ENCODE measurements around the gene SAMSN1. TPM values are rescaled to one million over a fixed set of nuclear protein-coding genes. Genes with fewer than 3 reads are reported as not detected.

Gene SAMSN1
- total RNA-seq, 1 experiment from 2014 or later, result 2.8 TPM

- Histone ChIP-seq H3K9ac (ENCODE audit: extremely low read depth, insufficient read length, low read length) (no peak overlapping the region), H3K79me1 (ENCODE audit: insufficient read depth, low read depth, low read length, poor library complexity, severe bottlenecking) (no peaks in the 10 kb centered on the region), H4K5ac (ENCODE audit: insufficient read length, low read depth, low read length) (no peak overlapping the region), H2BK120ac (ENCODE audit: low read depth, low read length, poor library complexity, severe bottlenecking) (no peak overlapping the region), H3K23me2 (ENCODE audit: insufficient read length, low read depth, low read length, poor library complexity, severe bottlenecking) (no peaks in the 10 kb centered on the region), H4K8ac (replicated peaks; ENCODE audit: insufficient read length, low read depth, low read length) (no peak overlapping the region), H3K79me2 (ENCODE audit: insufficient read depth, low read length) (no peaks in the 10 kb centered on the region), H2AFZ (ENCODE audit: low read length) (no peak overlapping the region), H3K27me3 (ENCODE audit: insufficient read depth, low read length) (no peaks in the 10 kb centered on the region), H3K14ac (ENCODE audit: insufficient read depth, low read length) (no peak overlapping the region), H3K18ac (ENCODE audit: insufficient read length, low read depth, low read length) (no peak overlapping the region), H3K56ac (ENCODE audit: insufficient read length, low read depth, low read length) (no peak overlapping the region), H4K20me1 (ENCODE audit: control insufficient read depth, insufficient read depth, insufficient read length) (no peaks in the 10 kb centered on the region), H2AK5ac (ENCODE audit: insufficient read length, low read length) (no peak overlapping the region), H3K9me3 (ENCODE audit: control insufficient read depth, low read depth, low read length) (no peaks in the 10 kb centered on the region), H4K91ac (ENCODE audit: insufficient read length, low read depth, low read length) (no peak overlapping the region), H2BK20ac (ENCODE audit: low read depth, low read length, poor library complexity, severe bottlenecking) (no peak overlapping the region), H3K4me2 (ENCODE audit: insufficient read depth, insufficient read length, low read length) (no peak overlapping the region), H3T11ph (ENCODE audit: low read length) (no peak overlapping the region), H3K4me1 (ENCODE audit: insufficient read depth, low read length) (no peaks in the 10 kb centered on the region), H2BK12ac (ENCODE audit: insufficient read length, low read depth, low read length) (no peak overlapping the region), H3K23ac (ENCODE audit: insufficient read length, low read depth, low read length) (no peak overlapping the region), H2BK15ac (ENCODE audit: low read depth, low read length) (no peak overlapping the region), H3K4ac (ENCODE audit: low read depth, low read length) (no peak overlapping the region), H2BK5ac (ENCODE audit: insufficient read length, low read length) (no peak overlapping the region), H3K27ac (ENCODE audit: insufficient read length, low read depth, low read length) (no peak overlapping the region)
- Mint-ChIP-seq H3K27ac (no peak overlapping the region), H3K4me1 (no peaks in the 10 kb centered on the region), H3K4me3 (no peak overlapping the region), H3K9me3 (no peaks in the 10 kb centered on the region), H3K27me3 (ENCODE audit: low read depth) (no peaks in the 10 kb centered on the region), H3K36me3 (ENCODE audit: insufficient read depth in 1 of 3, low read depth in 3 of 3) (no peaks in the 10 kb centered on the region)
- DNase-seq, result no peak
- TF ChIP-seq CTCF (conservative IDR thresholded peaks at IDR 0.05), result no peak
- WGBS (ENCODE audit: extremely low coverage, insufficient read length, low lambda C conversion rate), result 100% methylated on average over 2 of the region's 7 CpGs
These were observed 64.0 kb downstream of the SAMSN1 start for GRCh38 chr21:14482165-14482564.

All from H9 (cell line).